ENCODE measurements around the gene VGLL4.
A peak's percentile ranks its signal among the peaks of the same experiment; 100 is the strongest.

VGLL4 gene

GRCh38 chr3:11570789-11571495 is 72.8 kb downstream of the VGLL4 start:
- Histone ChIP-seq H3K9me3 (no peaks in the 10 kb centered on the region), H3K27me3 (no peaks in the 10 kb centered on the region), H3K4me3 (ENCODE audit: low read depth, low read length) (no peak overlapping the region), H3K36me3 (no peaks in the 10 kb centered on the region), H3K4me1 (no peaks in the 10 kb centered on the region; the same call in 1 of the 2 replicates)
- no peak for DNase-seq
- no peak for TF ChIP-seq CTCF (IDR thresholded peaks at IDR 0.05; ENCODE audit: low read depth, low read length)

GRCh38 chr3:11570251-11570650 is 73.5 kb downstream of the VGLL4 start:
- DNase-seq: peak; percentile 52
- Histone ChIP-seq H3K27me3 (no peaks in the 10 kb centered on the region), H3K4me1 (no peaks in the 10 kb centered on the region; the same call in 1 of the 2 replicates), H3K9me3 (no peaks in the 10 kb centered on the region), H3K4me3 (ENCODE audit: low read depth, low read length) (no peak overlapping the region), H3K36me3 (no peaks in the 10 kb centered on the region)
- no peak for TF ChIP-seq CTCF (IDR thresholded peaks at IDR 0.05; ENCODE audit: low read depth, low read length)

- Histone ChIP-seq H3K4me3 (ENCODE audit: low read depth, low read length) (no peak overlapping the region), H3K27me3 (no peaks in the 10 kb centered on the region), H3K36me3 (no peaks in the 10 kb centered on the region), H3K4me1 (no peaks in the 10 kb centered on the region; the same call in 1 of the 2 replicates), H3K9me3 (no peaks in the 10 kb centered on the region)
- TF ChIP-seq CTCF (IDR thresholded peaks at IDR 0.05; ENCODE audit: low read depth, low read length): no peak
- DNase-seq: no peak
Measured at GRCh38 chr3:11569156-11569741, 74.5 kb downstream of the VGLL4 start.

- H3K9me3 ChIP-seq: no peaks in the 10 kb centered on the region
- no peak for TF ChIP-seq CTCF (IDR thresholded peaks at IDR 0.05; ENCODE audit: low read depth, low read length)
- DNase-seq: no peak
- no peaks in the 10 kb centered on the region for H3K27me3 ChIP-seq
- no peaks in the 10 kb centered on the region; the same call in 1 of the 2 replicates for H3K4me1 ChIP-seq
- H3K36me3 ChIP-seq: no peaks in the 10 kb centered on the region
- H3K4me3 ChIP-seq (ENCODE audit: low read depth, low read length): no peak overlapping the region
Measured at GRCh38 chr3:11568503-11569155, 75.1 kb downstream of the VGLL4 start.

- no peak for TF ChIP-seq CTCF (IDR thresholded peaks at IDR 0.05; ENCODE audit: low read depth, low read length)
- no peaks in the 10 kb centered on the region for H3K36me3 ChIP-seq
- H3K4me1 ChIP-seq: no peaks in the 10 kb centered on the region; the same call in 1 of the 2 replicates
- no peaks in the 10 kb centered on the region for H3K27me3 ChIP-seq
- no peaks in the 10 kb centered on the region for H3K9me3 ChIP-seq
- H3K4me3 ChIP-seq (ENCODE audit: low read depth, low read length): no peak overlapping the region
- no peak for DNase-seq
Measured at GRCh38 chr3:11567516-11568467, 75.9 kb downstream of the VGLL4 start.

Data from BE2C (cell line).